HEK293 (cell line): Measurements from ENCODE around the gene ISG20L2.

Source experiments
- CTCF ChIA-PET: fragments of 350-600 bp; formaldehyde crosslinking; extraction: SDS; loops from one replicate; lab custom pipeline; 2021; ENCODE audit warnings: antibody characterized with exemption; lab: Yijun Ruan, JAX
- POLR2A ChIA-PET: fragments of 300-600 bp; formaldehyde crosslinking; extraction: SDS; loops from one replicate; lab custom pipeline; 2020; ENCODE audit warnings: antibody characterized with exemption, inconsistent platforms; lab: Yijun Ruan, JAX
- H3K27ac ChIP-seq: fragments of 200-500 bp; sonication (Bioruptor generic); 2 replicates; pipeline ENCODE4 v1.5.1; 2014; ENCODE audit warnings: low read depth, low read length, control low read depth, inconsistent platforms; ENCODE audit errors: extremely low read depth
- H3K36me3 ChIP-seq, 2 experiments: fragments of 200-500 bp in 1 of 2; sonication (Bioruptor generic) in 1 of 2; 1 replicate in 1 of 2; 2 replicates in 1 of 2; pipeline ENCODE4 v1.5.1; 2014 to 2017; ENCODE audit warnings: inconsistent platforms in 2 of 2, low read length in 2 of 2; ENCODE audit not compliant: control insufficient read depth in 2 of 2, insufficient read depth in 1 of 2
- H3K4me1 ChIP-seq: fragments of 200-500 bp; sonication (Bioruptor generic); 2 replicates; pipeline ENCODE4 v1.5.1; 2014; ENCODE audit warnings: mild to moderate bottlenecking, low read length, inconsistent platforms; ENCODE audit not compliant: control insufficient read depth, insufficient read depth
- H3K4me3 ChIP-seq: 2 replicates; pipeline ENCODE4 v1.5.1; 2011; ENCODE audit warnings: low read depth, mild to moderate bottlenecking, control low read depth, low read length, moderate library complexity
- H3K9me3 ChIP-seq: fragments of 200-500 bp; sonication (Bioruptor generic); 2 replicates; pipeline ENCODE4 v1.5.1; 2014; ENCODE audit warnings: low read depth, low read length, inconsistent platforms; ENCODE audit not compliant: control insufficient read depth, insufficient read depth
- BCL11B ChIP-seq: fragments of 450-650 bp; formaldehyde crosslinking; IDR thresholded peaks from 2 replicates; pipeline ENCODE4 v1.5.1; 2016; ENCODE audit warnings: low read depth, missing biosample characterization, missing genetic modification characterization
- FEZF1 ChIP-seq: fragments of 450-650 bp; formaldehyde crosslinking; IDR thresholded peaks from 2 replicates; pipeline ENCODE4 v1.5.1; 2016; ENCODE audit warnings: missing biosample characterization, missing genetic modification characterization
- GLIS1 ChIP-seq: fragments of 450-650 bp; formaldehyde crosslinking; IDR thresholded peaks from 2 replicates; pipeline ENCODE4 v1.5.1; 2016; ENCODE audit warnings: missing biosample characterization, missing genetic modification characterization
- HOXC10 ChIP-seq: sonication (generic); formaldehyde crosslinking; IDR thresholded peaks from 2 replicates; pipeline ENCODE4 v1.8.1; 2023; ENCODE audit warnings: mild to moderate bottlenecking, missing genetic modification reagents
- IKZF3 ChIP-seq: fragments of 450-650 bp; IDR thresholded peaks from 2 replicates; pipeline ENCODE4 v1.5.0; 2018; ENCODE audit warnings: missing biosample characterization, mild to moderate bottlenecking, missing genetic modification characterization, moderate library complexity
- WT1 ChIP-seq: fragments of 450-650 bp; formaldehyde crosslinking; IDR thresholded peaks from 2 replicates; pipeline ENCODE4 v1.5.1; 2016; ENCODE audit warnings: missing biosample characterization, missing genetic modification characterization
- ZBTB17 ChIP-seq: fragments of 450-650 bp; formaldehyde crosslinking; IDR thresholded peaks from 2 replicates; pipeline ENCODE4 v1.5.1; 2016; ENCODE audit warnings: missing biosample characterization, missing genetic modification characterization
- ZBTB20 ChIP-seq: fragments of 450-650 bp; formaldehyde crosslinking; IDR thresholded peaks from 2 replicates; pipeline ENCODE4 v1.5.1; 2016; ENCODE audit warnings: missing biosample characterization, missing genetic modification characterization
- ZBTB8A ChIP-seq: fragments of 450-650 bp; formaldehyde crosslinking; IDR thresholded peaks from 2 replicates; pipeline ENCODE4 v1.5.1; 2016; ENCODE audit warnings: missing biosample characterization, missing genetic modification characterization
- ZIC2 ChIP-seq: fragments of 450-650 bp; formaldehyde crosslinking; IDR thresholded peaks from 2 replicates; pipeline ENCODE4 v1.5.1; 2016; ENCODE audit warnings: missing biosample characterization, missing genetic modification characterization
- ZNF157 ChIP-seq: fragments of 450-650 bp; formaldehyde crosslinking; IDR thresholded peaks from 2 replicates; pipeline ENCODE4 v1.5.1; 2016; ENCODE audit warnings: missing biosample characterization, missing genetic modification characterization
- ZNF341 ChIP-seq: fragments of 450-650 bp; formaldehyde crosslinking; IDR thresholded peaks from 2 replicates; pipeline ENCODE4; 2016; ENCODE audit warnings: low read depth, missing biosample characterization, missing genetic modification characterization
- ZNF394 ChIP-seq: fragments of 450-650 bp; formaldehyde crosslinking; IDR thresholded peaks from 2 replicates; pipeline ENCODE4 v1.5.1; 2016; ENCODE audit warnings: missing biosample characterization, missing genetic modification characterization, mild to moderate bottlenecking, moderate library complexity, borderline replicate concordance
- ZNF426 ChIP-seq: fragments of 450-650 bp; formaldehyde crosslinking; IDR thresholded peaks from 2 replicates; pipeline ENCODE4 v1.5.1; 2017; ENCODE audit warnings: missing biosample characterization, missing genetic modification characterization, mild to moderate bottlenecking, inconsistent platforms, moderate library complexity
- ZNF433 ChIP-seq: fragments of 450-650 bp; formaldehyde crosslinking; IDR thresholded peaks from 2 replicates; pipeline ENCODE4 v1.5.1; 2016; ENCODE audit warnings: missing biosample characterization, missing genetic modification characterization, low read depth
- ZNF544 ChIP-seq: fragments of 450-650 bp; formaldehyde crosslinking; IDR thresholded peaks from 2 replicates; pipeline ENCODE4 v1.5.0; 2017; ENCODE audit warnings: missing biosample characterization, missing genetic modification characterization
- ZNF670 ChIP-seq: fragments of 450-650 bp; formaldehyde crosslinking; IDR thresholded peaks from 2 replicates; pipeline ENCODE4 v1.5.1; 2016; ENCODE audit warnings: missing biosample characterization, missing genetic modification characterization, low read depth
- ZNF677 ChIP-seq: fragments of 450-650 bp; IDR thresholded peaks from 2 replicates; pipeline ENCODE4 v1.5.0; 2018; ENCODE audit warnings: missing biosample characterization, mild to moderate bottlenecking, missing genetic modification characterization, moderate library complexity
- TF ChIP-seq, protein P1 (sequence below): fragments of 450-650 bp; formaldehyde crosslinking; IDR thresholded peaks from 2 replicates; pipeline ENCODE4 v1.5.1; 2016; ENCODE audit warnings: missing biosample characterization, missing genetic modification characterization
- TF ChIP-seq, protein P2 (sequence below): fragments of 450-650 bp; formaldehyde crosslinking; IDR thresholded peaks from 2 replicates; pipeline ENCODE4 v1.5.1; 2017; ENCODE audit warnings: missing biosample characterization, missing genetic modification characterization
- TF ChIP-seq, protein P3 (sequence below): fragments of 450-650 bp; formaldehyde crosslinking; IDR thresholded peaks from 2 replicates; pipeline ENCODE4 v1.5.1; 2016; ENCODE audit warnings: missing biosample characterization, missing genetic modification characterization

ISG20L2 gene

DNA sequence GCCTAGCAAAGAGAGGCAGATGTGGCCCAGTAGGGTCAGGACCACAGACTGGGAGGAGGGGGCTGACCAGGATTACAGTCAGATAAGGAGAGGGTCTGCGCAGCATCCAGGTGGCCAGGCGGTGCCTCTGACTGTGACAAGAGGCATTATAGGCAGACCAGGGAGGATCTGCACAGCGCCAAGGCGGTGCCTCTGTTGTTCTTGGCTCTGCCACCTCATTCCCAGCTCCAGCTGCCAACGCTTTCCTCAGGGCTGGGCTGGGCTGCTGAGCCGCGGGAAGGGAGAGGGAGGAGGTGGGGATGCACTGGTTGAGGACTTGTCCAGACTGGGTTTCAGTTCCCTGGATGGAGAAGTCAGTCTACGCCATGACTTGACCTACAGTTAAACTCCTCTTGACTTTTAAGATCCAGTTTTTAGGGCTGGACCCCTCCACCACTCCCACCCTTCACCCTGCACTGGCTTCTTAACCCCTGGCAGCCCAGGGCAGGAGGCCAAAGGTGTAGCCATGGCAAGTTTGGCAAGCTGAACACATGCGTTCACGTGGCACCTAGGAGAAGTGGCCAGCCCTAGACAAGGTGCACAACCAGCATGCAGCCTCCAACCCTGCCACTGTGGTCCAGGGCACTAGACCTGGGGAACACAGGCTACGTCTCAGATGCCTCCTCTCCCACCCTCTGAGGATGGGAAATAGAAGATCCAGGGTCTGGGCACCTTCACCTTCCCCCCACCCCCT lies 18.6 kb downstream of the ISG20L2 start (continued):
- peak; percentile 65; the same call in 1 of the 2 replicates for TF ChIP-seq ZBTB17 (tag by site-specific recombination)

DNA sequence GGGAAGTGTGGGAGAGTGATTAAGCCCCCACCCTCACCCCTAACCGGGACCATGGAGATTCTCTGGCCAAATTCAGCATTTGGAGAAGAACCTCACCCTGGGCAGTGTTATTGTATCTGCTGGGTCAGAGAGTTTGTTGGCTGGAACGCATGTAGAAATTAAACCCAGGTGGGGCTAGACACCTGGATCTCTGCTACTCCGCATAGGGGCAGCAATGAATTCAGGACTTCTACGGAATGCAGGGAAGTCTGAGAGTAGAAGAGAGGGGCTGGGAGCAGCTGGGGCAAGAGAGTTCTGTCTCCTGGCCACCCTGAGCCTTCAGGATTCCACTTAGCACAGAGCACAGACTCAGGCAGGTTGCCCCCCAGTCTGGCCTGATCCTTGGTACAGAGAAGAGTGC lies 19.5 kb downstream of the ISG20L2 start:
- 0 out of 2 replicates have a peak overlapping the region, but pooled peaks have one; percentile 16 for H3K27ac ChIP-seq
- 0 out of 2 replicates have a peak, but pooled peaks have one; percentile 16 for TF ChIP-seq ZNF394 (tag by site-specific recombination)
- TF ChIP-seq, protein P1, sequence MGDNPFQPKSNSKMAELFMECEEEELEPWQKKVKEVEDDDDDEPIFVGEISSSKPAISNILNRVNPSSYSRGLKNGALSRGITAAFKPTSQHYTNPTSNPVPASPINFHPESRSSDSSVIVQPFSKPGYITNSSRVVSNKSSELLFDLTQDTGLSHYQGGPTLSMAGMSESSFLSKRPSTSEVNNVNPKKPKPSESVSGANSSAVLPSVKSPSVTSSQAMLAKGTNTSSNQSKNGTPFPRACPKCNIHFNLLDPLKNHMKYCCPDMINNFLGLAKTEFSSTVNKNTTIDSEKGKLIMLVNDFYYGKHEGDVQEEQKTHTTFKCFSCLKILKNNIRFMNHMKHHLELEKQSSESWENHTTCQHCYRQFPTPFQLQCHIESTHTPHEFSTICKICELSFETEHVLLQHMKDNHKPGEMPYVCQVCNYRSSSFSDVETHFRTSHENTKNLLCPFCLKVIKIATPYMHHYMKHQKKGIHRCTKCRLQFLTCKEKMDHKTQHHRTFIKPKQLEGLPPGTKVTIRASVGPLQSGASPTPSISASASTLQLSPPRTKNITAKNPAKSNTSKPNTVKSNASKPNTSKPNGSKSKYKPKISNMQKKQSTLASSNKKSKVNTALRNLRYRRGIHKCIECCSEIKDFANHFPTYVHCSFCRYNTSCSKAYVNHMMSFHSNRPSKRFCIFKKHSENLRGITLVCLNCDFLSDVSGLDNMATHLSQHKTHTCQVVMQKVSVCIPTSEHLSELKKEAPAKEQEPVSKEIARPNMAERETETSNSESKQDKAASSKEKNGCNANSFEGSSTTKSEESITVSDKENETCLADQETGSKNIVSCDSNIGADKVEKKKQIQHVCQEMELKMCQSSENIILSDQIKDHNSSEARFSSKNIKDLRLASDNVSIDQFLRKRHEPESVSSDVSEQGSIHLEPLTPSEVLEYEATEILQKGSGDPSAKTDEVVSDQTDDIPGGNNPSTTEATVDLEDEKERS (tag by site-specific recombination): no peak
- peaks cover 9% of the 10 kb centered on the region for H3K4me1 ChIP-seq
- H3K9me3 ChIP-seq: no peaks in the 10 kb centered on the region
- H3K36me3 ChIP-seq: no peaks in the 10 kb centered on the region
- no peak overlapping the region for H3K4me3 ChIP-seq
- CTCF ChIA-PET: interaction anchor here (0.9 to 20.2 kb wide), 3 partner anchors 17 to 31 kb away, joined by 3 to 579 read pairs (median 11); no protein-coding TSS in a partner anchor
- POLR2A ChIA-PET: interaction anchor here (0.5 to 1.1 kb wide), 2 partner anchors 19 to 614 kb away, joined by 4 read pairs; no protein-coding TSS in a partner anchor

DNA sequence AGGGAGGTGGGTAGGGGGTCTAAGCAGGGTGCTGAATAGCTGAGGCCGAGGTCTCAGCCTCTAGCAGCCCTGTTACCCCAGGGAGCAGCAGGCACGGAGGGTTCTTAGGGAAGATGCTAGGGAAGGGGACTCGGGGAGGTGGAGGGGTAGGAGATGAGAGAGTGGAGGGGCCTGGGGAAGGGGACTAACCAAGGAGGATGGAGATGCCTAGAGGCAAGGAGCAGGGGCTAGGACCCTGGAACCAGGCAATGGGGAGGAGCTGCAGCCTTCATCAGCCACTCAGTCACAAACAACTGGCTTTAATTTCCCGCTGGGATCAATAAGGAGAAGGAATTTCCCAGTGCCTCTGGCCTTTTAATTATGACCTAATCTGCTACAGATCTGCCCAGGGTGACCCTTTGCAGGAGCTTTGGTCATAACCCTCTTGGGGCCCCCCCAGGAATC lies 20.3 kb downstream of the ISG20L2 start:
- CTCF ChIA-PET: interaction anchor here (0.6 to 20.2 kb wide), 6 partner anchors 14 to 88 kb away, joined by 3 to 579 read pairs (median 8); no protein-coding TSS in a partner anchor
- POLR2A ChIA-PET: interaction anchor here (0.5 to 1.1 kb wide), 2 partner anchors 19 to 613 kb away, joined by 4 read pairs; no protein-coding TSS in a partner anchor
- no peak overlapping the region for H3K4me3 ChIP-seq
- TF ChIP-seq ZBTB20 (tag by site-specific recombination) (no peak), HOXC10 (CRISPR knock-in tag) (no peak), ZNF341 (tag by site-specific recombination) (peak; percentile 63; the same call in 1 of the 2 replicates), ZNF677 (no peak), ZNF433 (tag by site-specific recombination) (no peak), ZNF157 (tag by site-specific recombination) (no peak), ZBTB8A (tag by site-specific recombination) (no peak), ZNF426 (no peak), IKZF3 (tag by site-specific recombination) (peak; percentile 70), BCL11B (tag by site-specific recombination) (no peak), WT1 (tag by site-specific recombination) (no peak), ZIC2 (tag by site-specific recombination) (peak; percentile 31; the same call in 1 of the 2 replicates), ZNF544 (tag by site-specific recombination) (no peak), ZNF670 (no peak), FEZF1 (tag by site-specific recombination) (no peak), GLIS1 (tag by site-specific recombination) (peak; percentile 42; the same call in 1 of the 2 replicates)
- TF ChIP-seq, protein P1 (tag by site-specific recombination): no peak
- TF ChIP-seq, protein P2, sequence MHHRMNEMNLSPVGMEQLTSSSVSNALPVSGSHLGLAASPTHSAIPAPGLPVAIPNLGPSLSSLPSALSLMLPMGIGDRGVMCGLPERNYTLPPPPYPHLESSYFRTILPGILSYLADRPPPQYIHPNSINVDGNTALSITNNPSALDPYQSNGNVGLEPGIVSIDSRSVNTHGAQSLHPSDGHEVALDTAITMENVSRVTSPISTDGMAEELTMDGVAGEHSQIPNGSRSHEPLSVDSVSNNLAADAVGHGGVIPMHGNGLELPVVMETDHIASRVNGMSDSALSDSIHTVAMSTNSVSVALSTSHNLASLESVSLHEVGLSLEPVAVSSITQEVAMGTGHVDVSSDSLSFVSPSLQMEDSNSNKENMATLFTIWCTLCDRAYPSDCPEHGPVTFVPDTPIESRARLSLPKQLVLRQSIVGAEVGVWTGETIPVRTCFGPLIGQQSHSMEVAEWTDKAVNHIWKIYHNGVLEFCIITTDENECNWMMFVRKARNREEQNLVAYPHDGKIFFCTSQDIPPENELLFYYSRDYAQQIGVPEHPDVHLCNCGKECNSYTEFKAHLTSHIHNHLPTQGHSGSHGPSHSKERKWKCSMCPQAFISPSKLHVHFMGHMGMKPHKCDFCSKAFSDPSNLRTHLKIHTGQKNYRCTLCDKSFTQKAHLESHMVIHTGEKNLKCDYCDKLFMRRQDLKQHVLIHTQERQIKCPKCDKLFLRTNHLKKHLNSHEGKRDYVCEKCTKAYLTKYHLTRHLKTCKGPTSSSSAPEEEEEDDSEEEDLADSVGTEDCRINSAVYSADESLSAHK: no peak
- TF ChIP-seq, protein P3, sequence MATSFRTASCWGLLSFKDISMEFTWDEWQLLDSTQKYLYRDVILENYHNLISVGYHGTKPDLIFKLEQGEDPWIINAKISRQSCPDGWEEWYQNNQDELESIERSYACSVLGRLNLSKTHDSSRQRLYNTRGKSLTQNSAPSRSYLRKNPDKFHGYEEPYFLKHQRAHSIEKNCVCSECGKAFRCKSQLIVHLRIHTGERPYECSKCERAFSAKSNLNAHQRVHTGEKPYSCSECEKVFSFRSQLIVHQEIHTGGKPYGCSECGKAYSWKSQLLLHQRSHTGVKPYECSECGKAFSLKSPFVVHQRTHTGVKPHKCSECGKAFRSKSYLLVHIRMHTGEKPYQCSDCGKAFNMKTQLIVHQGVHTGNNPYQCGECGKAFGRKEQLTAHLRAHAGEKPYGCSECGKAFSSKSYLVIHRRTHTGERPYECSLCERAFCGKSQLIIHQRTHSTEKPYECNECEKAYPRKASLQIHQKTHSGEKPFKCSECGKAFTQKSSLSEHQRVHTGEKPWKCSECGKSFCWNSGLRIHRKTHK: no peak

More for the DNA sequence above, 20.3 kb downstream of the ISG20L2 start:
- no peaks in the 10 kb centered on the region for H3K36me3 ChIP-seq
- peaks cover 12% of the 10 kb centered on the region for H3K4me1 ChIP-seq
- no peaks in the 10 kb centered on the region for H3K9me3 ChIP-seq
- no peak overlapping the region for H3K27ac ChIP-seq
